ENCODE data around the gene OR2M5.

Gene OR2M5, protein sequence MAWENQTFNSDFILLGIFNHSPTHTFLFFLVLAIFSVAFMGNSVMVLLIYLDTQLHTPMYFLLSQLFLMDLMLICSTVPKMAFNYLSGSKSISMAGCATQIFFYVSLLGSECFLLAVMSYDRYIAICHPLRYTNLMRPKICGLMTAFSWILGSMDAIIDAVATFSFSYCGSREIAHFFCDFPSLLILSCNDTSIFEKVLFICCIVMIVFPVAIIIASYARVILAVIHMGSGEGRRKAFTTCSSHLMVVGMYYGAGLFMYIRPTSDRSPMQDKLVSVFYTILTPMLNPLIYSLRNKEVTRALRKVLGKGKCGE

DNA sequence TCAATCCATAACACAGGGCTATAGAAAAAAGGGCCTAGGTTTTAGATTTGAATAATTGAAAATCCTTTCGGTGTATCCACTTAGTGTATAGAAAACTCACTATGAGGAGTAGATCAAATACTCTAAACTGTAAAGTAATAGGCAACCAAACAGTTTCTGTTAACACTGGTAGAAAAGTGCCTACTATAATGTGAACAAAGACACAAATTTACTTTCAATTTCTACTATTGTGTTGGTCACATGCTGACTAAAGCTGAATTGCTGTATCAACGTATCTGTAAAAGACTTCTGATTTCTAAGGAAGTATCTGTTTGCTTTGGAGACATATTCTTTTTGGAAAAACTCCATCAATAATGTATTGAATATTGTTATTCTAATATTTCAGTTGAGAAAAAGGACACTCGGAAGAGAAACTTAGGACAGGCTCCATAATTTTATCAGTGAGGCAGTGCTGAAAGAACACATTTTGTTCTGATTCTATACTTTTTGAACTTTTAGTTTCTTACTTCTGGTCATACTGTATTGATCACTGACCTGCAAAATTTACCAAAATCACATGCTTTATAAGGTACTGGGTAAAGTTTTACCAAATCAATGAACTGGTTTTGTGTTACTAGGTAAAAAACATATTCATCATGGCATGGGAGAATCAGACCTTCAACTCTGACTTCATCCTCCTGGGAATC, at the start of gene OR2M5:
Gene OR2M5 (plus strand): TSS at position 636 of the 686 bp plus-strand sequence. CDS start 0 bp downstream, at position 636.
- DNase-seq: no peak

DNA sequence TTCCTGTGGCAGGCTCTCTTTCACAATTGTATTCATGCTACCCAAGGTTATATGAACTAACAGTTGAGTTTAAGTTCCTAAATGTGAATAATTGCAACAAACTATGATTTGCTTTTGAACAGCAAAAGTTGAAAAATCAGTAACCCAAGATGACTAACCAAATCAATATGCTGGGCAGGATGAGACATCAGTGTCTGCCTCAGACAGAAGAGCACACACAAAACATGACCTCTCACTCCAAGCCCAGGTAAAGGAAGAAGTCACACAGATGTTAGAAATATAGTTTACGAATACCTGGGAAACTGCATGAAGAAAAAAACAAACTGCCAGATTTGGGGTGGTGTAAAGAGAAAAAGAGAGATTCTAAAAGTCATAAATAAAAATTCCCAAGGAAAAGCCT, 46.4 kb upstream of the OR2M5 start:
- no peak for DNase-seq

DNA sequence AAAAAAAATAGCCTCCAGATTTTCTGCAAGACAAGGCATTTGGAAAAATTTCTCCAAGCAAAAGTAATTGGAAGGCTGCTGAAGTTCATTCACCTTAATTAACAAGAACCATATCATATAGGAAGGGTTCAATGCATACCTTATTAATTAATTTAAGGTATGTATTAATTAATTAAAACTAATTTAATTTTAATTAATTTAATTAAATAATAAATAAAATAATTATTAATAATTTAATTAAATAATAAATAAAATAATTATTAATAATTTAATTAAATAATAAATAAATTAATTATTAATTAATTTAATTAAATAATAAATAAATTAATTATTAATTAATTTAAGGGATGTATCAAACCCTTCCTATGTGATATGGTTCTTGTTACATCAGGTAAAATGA, 42.1 kb upstream of the OR2M5 start:
- no peak for DNase-seq

DNA sequence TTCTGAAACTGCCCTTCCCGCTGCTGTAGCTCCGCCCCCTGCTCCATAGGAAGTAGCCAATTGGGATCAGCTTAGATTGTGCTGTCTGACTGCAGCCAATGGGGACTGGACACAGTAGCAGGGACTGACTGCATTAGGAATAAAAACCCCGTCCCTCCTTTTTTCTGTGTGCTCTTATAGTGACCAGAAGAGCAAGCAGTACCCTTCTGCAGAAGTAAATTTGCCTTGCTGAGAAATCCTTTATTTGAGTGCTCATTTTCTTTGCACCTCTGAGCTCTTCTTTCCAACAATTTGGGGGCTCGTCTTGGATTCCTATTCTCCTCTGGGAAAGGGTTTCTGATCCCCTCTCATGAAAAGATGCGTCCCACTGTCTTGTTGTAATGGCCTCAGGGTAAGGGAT, 33.8 kb upstream of the OR2M5 start:
- no peak for DNase-seq

DNA sequence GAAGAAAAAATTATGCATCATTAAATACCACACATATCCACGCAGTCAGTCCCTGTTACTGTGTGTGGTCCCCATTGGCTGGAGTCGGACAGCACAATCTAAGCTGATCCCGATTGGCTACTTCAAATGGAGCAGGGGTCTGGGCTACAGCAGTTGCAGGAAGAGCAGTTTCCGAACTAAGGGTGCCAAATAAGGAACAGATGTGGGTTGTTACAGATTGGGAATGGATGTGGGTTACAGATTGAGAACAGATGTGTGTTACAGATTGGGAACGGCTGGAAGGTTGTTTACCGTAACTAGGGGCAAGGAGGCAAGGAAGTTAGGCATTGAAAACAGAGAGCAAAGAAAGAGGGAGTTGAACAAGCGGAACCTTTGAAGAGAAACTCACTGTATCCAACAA, 30.1 kb upstream of the OR2M5 start:
- DNase-seq: no peak

DNA sequence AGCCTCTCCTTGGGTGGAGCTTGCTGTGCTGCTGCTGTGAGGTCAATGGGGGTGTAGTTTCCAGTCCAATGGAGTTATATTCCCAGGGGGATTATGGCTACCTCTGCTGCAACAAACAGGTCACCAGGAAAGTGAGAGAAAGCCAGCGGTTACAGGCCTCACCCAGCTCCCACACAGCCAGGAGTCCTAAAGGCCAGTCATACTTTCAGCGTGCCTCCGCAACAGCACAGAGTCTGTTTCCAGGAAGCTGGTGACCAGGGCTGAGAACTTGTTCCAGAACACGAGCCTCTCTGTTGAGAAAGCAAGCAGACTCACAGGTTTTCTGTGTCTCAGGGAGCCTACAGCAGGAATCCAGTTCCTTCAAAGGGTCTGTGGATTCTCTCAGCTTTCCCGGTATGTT, 17.3 kb upstream of the OR2M5 start:
- DNase-seq: no peak

DNA sequence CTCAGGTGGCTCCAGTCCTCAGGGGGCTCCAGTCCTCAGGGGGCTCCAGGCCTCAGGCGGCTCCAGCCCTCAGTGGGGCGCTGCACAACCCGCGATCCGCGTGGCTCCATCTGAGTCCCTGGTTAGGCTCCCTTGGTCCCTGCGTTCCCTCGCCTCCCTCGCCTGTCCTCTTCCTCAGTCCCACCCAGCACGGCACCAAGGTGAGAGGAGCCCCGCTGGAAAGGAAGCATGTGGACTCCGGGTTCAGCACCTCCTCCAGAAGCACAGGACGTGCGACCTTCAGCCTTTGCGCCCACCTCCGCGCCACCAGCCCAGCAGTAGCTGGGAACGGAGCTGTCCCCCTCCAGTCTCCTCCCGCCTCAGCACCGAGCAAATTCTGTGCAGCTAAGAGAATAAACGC, 8.1 kb upstream of the OR2M5 start:
- DNase-seq: no peak

DNA sequence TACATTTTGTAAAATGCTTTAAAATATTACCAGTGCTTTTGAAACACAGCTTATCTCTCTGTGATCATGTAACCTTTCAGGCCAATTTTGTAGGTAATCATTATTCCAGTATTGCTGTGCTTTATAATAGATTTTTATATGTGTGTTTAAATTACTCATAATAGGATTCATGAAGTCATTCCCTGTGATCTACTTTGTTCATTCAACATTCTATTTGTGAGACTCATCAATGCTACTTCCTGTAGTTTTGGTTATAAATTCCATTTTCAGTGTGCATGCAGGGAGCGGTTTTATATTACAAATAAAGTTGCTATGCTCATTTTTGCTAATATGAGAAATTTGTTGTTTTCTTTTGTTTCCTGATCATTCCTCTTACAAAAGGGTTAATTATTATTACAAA, 4.1 kb upstream of the OR2M5 start:
- no peak for DNase-seq

DNA sequence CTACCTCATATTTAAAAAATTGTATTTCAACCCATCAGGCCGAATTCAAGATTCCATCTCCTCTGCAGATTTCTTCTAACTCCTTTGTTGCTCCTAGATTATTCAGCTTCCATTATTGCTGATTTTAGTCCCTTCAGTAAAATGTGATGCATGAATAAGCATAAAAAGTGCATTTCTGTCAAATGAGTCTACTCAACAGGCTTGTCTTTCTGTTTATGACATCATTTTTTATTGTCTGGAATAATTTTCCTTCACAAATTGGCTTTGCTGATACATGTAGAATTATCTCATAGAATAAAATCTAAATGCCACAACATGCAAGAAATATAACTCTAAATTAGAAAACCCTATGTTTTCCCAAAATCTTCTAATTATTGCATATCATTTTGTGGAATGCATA, 1.6 kb upstream of the OR2M5 start:
- no peak for DNase-seq

DNA sequence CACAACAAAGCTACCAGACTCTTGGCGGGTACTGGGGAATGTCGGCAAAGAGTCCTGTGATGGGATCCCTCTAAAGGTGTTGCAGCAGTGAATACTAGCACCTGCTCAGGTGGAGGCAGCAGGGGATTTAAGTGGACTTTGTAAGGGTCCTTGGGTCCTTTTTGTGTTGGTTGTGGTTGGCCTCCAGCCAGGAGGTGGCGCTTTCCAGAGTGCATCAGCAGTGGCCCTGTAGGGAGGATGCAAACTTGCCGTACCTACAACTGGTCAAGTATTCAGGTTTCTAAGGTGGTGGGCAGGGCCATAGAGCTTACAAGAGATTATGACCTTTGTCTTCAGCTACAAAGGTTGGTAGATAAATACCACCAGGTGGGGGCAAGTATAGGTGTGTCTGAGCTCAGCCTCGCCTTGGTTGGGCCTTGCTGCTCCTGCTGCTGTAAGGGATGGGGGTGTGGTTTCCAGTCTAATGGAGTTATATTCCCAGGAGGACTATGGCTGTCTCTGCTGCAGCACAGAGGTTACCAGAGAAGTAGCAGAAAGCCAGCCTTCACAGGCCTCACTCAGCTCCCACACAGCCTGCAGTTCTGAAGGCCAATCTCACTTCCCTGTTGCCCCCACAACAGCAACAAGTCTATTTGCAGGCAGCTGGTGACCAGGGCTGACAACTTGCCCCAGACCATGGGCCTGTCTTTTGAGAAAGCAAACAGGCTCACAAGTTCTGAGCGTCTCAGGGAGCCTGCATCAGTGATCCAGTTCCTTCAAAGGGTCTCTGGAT, 7.3 kb downstream of the OR2M5 start:
- no peak for DNase-seq

DNA sequence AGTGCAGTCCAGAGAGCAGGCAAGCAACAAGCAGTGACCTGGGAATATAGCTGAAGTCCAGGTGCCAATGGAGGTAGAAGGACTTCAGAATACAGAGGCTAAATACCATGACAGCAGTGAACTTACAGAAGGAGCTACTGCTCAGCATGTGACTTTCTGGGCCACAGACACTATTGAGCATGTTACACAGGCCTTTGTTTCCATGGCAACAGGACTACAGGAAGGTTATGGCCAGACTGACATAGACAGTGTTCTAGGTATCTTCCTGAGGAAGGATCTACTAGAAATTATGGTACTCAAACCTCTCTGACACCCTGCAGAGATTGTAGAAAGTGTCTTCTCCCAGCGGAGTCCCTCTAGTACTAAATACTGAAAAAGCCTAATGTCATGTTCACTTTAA, 11.0 kb downstream of the OR2M5 start:
- no peak for DNase-seq

DNA sequence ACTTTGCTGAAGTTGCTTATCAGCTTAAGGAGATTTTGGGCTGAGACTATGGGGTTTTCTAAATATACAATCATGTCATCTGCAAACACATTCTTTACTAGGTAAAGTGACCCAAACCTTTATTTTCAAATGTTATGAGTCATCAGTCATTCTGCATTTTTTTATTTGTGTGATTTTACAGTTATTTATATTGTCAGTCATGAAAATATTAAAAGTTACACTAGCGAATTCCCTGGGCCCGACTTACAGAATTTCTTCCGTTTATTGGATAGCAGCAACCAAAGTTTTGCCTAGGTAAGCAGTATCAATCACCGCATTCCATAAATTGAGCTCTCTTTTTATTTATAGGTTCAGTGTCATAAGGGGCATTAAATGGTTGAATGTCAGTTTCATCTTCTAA, 13.8 kb downstream of the OR2M5 start:
- no peak for DNase-seq

DNA sequence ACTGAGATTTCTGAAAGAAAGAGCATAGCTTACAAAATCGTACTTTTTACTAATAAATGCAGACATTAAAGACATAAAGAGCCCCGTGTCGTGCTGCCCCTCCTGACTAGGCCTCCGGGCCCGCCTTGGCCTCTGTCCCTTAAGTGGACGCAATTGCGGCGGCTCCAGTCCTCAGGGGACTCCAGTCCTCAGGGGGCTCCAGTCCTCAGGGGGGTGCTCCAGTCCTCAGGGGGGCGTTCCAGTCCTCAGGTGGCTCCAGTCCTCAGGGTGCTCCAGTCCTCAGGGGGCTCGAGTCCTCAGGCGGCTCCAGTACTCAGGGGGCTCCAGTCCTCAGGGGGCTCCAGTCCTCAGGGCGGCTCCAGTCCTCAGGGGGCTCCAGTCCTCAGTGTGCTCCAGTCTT, 19.1 kb downstream of the OR2M5 start:
- DNase-seq: no peak

DNA sequence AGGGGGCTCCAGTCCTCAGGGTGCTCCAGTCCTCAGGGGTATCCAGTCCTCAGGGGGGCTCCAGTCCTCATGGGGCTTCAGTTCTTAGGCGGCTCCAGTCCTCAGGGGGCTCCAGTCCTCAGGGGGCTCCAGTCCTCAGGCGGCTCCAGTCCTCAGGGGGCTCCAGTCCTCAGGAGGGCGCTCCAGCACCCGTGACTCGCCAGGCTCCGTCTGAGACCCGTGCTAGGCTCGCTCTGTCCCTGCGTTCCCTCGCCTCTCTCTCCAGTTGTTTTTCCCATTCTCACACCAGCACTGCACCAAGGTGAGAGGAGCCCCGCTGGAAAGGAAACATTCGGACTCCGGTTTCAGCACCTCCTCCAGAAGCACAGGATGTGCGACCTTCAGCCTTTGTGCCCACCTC, 20.2 kb downstream of the OR2M5 start:
- no peak for DNase-seq

DNA sequence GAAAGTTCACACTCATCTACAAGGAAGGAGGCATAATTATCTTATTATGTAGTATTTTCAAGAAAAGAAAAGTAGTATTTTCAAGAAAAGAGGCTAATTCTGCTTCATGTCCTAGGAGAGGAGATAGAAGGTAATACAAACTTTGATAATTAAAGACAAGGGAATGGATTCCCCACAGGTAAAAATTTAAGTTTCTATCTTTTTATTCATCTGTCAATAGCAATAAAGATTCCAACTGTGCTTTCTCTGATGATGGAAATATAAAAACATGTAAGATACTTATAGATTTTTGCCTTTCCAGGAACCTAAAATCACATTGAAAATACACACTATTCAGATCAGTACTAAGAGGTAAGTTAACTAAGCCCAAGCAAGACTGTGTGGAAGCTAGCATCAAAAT, 29.6 kb downstream of the OR2M5 start, which contains the start of gene OR2M2:
Gene OR2M2 (plus strand): TSS at position 301 of the 400 bp plus-strand sequence. CDS start 5,165 bp downstream, outside the sequence.
- no peak for DNase-seq

DNA sequence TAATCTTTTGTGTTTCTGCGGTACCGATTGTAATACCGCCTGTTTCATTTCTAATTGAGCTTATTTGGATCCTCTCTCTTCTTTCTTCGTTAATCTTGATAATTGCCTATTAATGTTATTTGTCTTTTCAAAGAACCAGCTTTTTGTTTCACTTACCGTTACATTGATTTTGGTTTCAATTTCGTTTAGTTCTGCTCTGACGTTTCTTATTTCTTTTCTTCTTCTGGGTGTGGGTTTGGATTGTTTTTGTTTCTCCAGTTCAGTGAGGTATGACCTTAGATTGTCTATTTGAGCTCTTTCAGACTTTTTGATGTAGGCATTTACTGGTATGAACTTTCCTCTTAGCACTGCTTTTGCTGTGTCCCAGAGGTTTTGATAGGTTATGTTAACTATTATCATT, 39.0 kb downstream of the OR2M5 start:
- DNase-seq: no peak

DNA sequence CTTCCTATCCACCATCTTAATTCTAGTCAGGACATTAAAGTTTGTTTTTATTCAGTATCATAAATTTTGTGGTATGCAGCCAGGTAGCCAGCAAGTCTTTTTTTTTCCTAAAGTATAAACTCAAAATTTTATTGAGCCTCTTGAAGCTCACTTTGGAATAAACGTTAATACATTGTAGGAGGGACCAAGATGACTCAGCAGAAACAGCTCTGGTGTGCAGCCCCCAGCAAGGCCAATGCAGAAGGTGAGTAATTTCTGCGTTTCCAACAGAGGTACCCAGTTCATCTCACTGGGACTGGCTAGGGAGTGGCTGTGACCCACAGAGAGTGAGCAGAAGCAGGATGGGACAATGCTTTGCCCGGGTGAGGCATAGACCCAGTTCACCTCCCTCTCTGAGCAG, 42.4 kb downstream of the OR2M5 start:
- no peak for DNase-seq

DNA sequence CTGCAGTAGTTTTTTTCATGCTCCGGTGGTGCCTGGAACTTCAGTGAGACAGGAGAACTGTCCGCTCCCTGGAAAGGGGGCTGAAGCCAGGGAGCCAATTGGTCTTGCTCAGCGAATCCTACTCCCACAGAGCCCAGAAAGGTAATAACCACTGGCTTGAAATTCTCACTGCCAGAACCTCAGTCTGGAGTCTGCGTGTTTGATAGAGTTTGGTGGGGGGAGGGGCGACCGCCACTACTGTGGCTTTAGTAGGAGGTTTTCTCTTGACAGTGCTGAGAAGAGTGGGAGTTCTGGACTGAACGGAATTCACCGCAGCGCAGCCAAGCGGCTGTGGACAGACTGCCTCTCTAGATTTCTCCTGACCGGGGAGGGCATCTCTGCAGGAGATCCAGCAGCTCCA, 44.1 kb downstream of the OR2M5 start:
- DNase-seq: no peak

DNA sequence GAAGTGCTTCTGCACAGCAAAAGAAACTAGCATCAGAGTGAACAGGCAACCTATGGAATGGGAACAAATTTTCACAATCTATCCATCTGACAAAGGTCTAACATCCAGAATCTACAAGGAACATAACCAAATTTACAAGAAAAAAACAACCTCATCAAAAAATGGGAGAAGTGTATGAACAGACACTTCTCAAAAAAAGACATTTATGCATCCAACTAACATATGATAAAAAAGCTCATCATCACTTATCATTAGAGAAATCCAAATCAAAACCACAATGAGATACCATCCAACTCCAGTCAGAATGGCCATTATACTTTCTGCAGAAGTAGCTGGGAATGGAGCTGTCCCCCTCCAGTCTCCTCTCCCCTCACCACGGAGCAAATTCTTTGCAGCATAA, 49.2 kb downstream of the OR2M5 start:
- no peak for DNase-seq
